Measurements from ENCODE around the gene ZSWIM4. TPM values are rescaled to one million over a fixed set of nuclear protein-coding genes. Genes with fewer than 3 reads are reported as not detected.

The ZSWIM4 gene
- total RNA-seq, 1 donor from 2014 or later, result 23.6 TPM

- H3K27ac Mint-ChIP-seq, result no peak overlapping the region
- no peaks in the 10 kb centered on the region for H3K4me1 Mint-ChIP-seq
- no peak for DNase-seq (ENCODE audit: low spot score in 2 of 2, unreplicated experiment in 2 of 2)
- peaks cover 38% of the 10 kb centered on the region for H3K36me3 Mint-ChIP-seq
- H3K9me3 Mint-ChIP-seq, result no peaks in the 10 kb centered on the region
- no peak overlapping the region for H3K4me3 Mint-ChIP-seq
- no peak for TF ChIP-seq CTCF (IDR thresholded peaks at IDR 0.05; ENCODE audit: unreplicated experiment)
- no peaks in the 10 kb centered on the region for H3K27me3 Mint-ChIP-seq (ENCODE audit: low read depth)
Measured at GRCh38 chr19:13757805-13758772, 37.2 kb upstream of the ZSWIM4 start.

- TF ChIP-seq CTCF (IDR thresholded peaks at IDR 0.05; ENCODE audit: unreplicated experiment), result no peak
- Mint-ChIP-seq H3K4me3 (no peak overlapping the region), H3K9me3 (no peaks in the 10 kb centered on the region), H3K36me3 (peaks cover 35% of the 10 kb centered on the region), H3K4me1 (peaks cover 1% of the 10 kb centered on the region), H3K27ac (no peak overlapping the region), H3K27me3 (ENCODE audit: low read depth) (no peaks in the 10 kb centered on the region)
- no peak for DNase-seq (ENCODE audit: low spot score in 2 of 2, unreplicated experiment in 2 of 2)
Measured at GRCh38 chr19:13758795-13759194, 36.4 kb upstream of the ZSWIM4 start.

- Mint-ChIP-seq H3K27ac (no peak overlapping the region), H3K36me3 (peaks cover 24% of the 10 kb centered on the region), H3K27me3 (ENCODE audit: low read depth) (no peaks in the 10 kb centered on the region), H3K4me1 (peaks cover 8% of the 10 kb centered on the region), H3K9me3 (no peaks in the 10 kb centered on the region), H3K4me3 (no peak overlapping the region)
- DNase-seq (ENCODE audit: low spot score in 2 of 2, unreplicated experiment in 2 of 2), result no peak
- no peak for TF ChIP-seq CTCF (IDR thresholded peaks at IDR 0.05; ENCODE audit: unreplicated experiment)
Measured at GRCh38 chr19:13761423-13761822, 33.8 kb upstream of the ZSWIM4 start.

- Mint-ChIP-seq H3K4me3 (no peak overlapping the region), H3K9me3 (no peaks in the 10 kb centered on the region), H3K4me1 (peaks cover 8% of the 10 kb centered on the region), H3K27ac (no peak overlapping the region), H3K27me3 (ENCODE audit: low read depth) (no peaks in the 10 kb centered on the region), H3K36me3 (peaks cover 18% of the 10 kb centered on the region)
- no peak for DNase-seq (ENCODE audit: low spot score in 2 of 2, unreplicated experiment in 2 of 2)
- no peak for TF ChIP-seq CTCF (IDR thresholded peaks at IDR 0.05; ENCODE audit: unreplicated experiment)
Measured at GRCh38 chr19:13762635-13763235, 32.5 kb upstream of the ZSWIM4 start.

GRCh38 chr19:13763265-13763664 is 32.0 kb upstream of the ZSWIM4 start:
- Mint-ChIP-seq H3K9me3 (no peaks in the 10 kb centered on the region), H3K4me3 (peak overlapping the region; percentile 71), H3K36me3 (peaks cover 17% of the 10 kb centered on the region), H3K27me3 (ENCODE audit: low read depth) (no peaks in the 10 kb centered on the region), H3K27ac (no peak overlapping the region), H3K4me1 (peaks cover 8% of the 10 kb centered on the region)
- DNase-seq (ENCODE audit: low spot score in 2 of 2, unreplicated experiment in 2 of 2), result no peak
- TF ChIP-seq CTCF (IDR thresholded peaks at IDR 0.05; ENCODE audit: unreplicated experiment), result no peak

Measured in mesothelial cell of epicardium (in vitro differentiated cells).